Uterus (tissue), 2 donors: ENCODE results near the gene LENEP.

ENCODE experiments used
- CTCF ChIP-seq, 4 experiments: fragments of 200-600 bp in 2 of 4; fragments of 450-650 bp in 2 of 4; sonication (generic) in 2 of 4; IDR thresholded peaks; one replicate each; pipeline ENCODE4 v1.5.1; 2016 to 2019; ENCODE audit warnings: antibody characterized with exemption in 4 of 4, mild to moderate bottlenecking in 2 of 4, moderate library complexity in 1 of 4
- POLR2A ChIP-seq, 2 donors: fragments of 450-650 bp; IDR thresholded peaks; one replicate each; pipeline ENCODE4 v1.6.1; 2016; ENCODE audit warnings: antibody characterized with exemption in 2 of 2, mild to moderate bottlenecking in 1 of 2, moderate library complexity in 1 of 2

DNA sequence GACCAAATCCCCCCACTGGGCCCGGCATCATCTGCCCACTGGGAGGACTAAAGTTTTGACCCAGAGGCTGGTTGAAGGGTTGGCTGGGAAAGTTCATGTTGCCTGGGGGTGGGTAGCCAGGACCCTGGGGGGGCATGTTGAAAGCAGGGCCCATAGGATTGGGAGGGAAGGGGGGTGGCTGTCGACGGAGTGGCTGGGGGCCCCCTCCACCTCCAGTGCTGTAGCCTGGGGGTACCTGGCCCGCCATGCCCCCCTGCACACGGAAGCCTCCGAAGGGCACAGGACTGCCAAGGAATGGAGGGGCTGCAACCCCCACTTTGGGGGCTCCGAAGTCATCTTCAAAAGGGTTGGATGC lies 34.0 kb upstream of the LENEP start:
- TF ChIP-seq CTCF (IDR thresholded peaks at IDR 0.05): no peak
- TF ChIP-seq POLR2A (IDR thresholded peaks at IDR 0.05): no peak
